Upper lobe of left lung (tissue), 4 donors: ENCODE data around the gene SH3TC2.

ENCODE experiments used
- CTCF ChIP-seq, 6 experiments: fragments of 450-650 bp in 4 of 6; fragments of 200-600 bp in 2 of 6; sonication (generic) in 2 of 6; IDR thresholded peaks; one replicate each; pipeline ENCODE4 v1.5.1; 2016 to 2019; ENCODE audit warnings: antibody characterized with exemption in 6 of 6
- EP300 ChIP-seq, 4 donors: sonication (generic); formaldehyde crosslinking; IDR thresholded peaks; one replicate each; pipeline ENCODE4 v1.5.1; 2017; ENCODE audit warnings: antibody characterized with exemption in 4 of 4, control low read depth in 2 of 4
- POLR2A ChIP-seq, 4 donors: fragments of 450-650 bp; IDR thresholded peaks; one replicate each; pipeline ENCODE4 v1.5.1; 2016 to 2017; ENCODE audit warnings: antibody characterized with exemption in 4 of 4, mild to moderate bottlenecking in 2 of 4
- POLR2AphosphoS5 ChIP-seq, 2 donors: sonication (generic); formaldehyde crosslinking; IDR thresholded peaks; one replicate each; pipeline ENCODE4 v1.5.1; 2017; ENCODE audit warnings: antibody characterized with exemption in 2 of 2

- TF ChIP-seq POLR2A (IDR thresholded peaks at IDR 0.05) (no peak), CTCF (IDR thresholded peaks at IDR 0.05) (no peak), EP300 (IDR thresholded peaks at IDR 0.05) (no peak), POLR2AphosphoS5 (IDR thresholded peaks at IDR 0.05) (no peak)
Measured at GRCh38 chr5:149014571-149015031, 48.3 kb downstream of the SH3TC2 start.
